H1 (cell line): ENCODE data around the gene CCNK. TPM values are rescaled to one million over a fixed set of nuclear protein-coding genes. Genes with fewer than 3 reads are reported as not detected.
A peak's percentile ranks its signal among the peaks of the same experiment; 100 is the strongest.

ENCODE experiments used
- CTCF ChIA-PET: fragments of 300-600 bp; sonication (Branson Sonifier 250); formaldehyde crosslinking; loops from one replicate; lab custom pipeline; 2021; ENCODE audit not compliant: partially characterized antibody; lab: Charles Lee
- POLR2A ChIA-PET: fragments of 300-600 bp; sonication (Branson Sonifier 250); formaldehyde crosslinking; loops from one replicate; lab custom pipeline; 2021; ENCODE audit warnings: inconsistent platforms; ENCODE audit not compliant: partially characterized antibody; lab: Charles Lee
- DNase-seq, 2 experiments: peaks; one replicate each; pipeline versions ENCODE4 v3.0.0 to v3.0.0-alpha.2; 2010 to 2022; ENCODE audit warnings: low spot score in 2 of 2, low read depth in 1 of 2, mixed read lengths in 1 of 2
- FAIRE-seq: peaks from 2 replicates; lab custom pipeline; 2011; peaks lifted over from hg19 to GRCh38; lab: Jason Lieb, UNC
- H2AFZ ChIP-seq: 2 replicates; pipeline ENCODE4 v1.8.1; 2012; ENCODE audit warnings: low read length, inconsistent platforms
- H2AK5ac ChIP-seq: 2 replicates; pipeline ENCODE4 v1.6.1; 2013; ENCODE audit warnings: low read depth, low read length
- H2BK120ac ChIP-seq: replicated peaks from 2 replicates; pipeline ENCODE3; 2013; ENCODE audit warnings: low read depth, low read length, inconsistent platforms
- H2BK12ac ChIP-seq: 2 replicates; pipeline ENCODE4 v1.6.1; 2013; ENCODE audit warnings: low read depth, low read length
- H2BK15ac ChIP-seq: 2 replicates; pipeline ENCODE4 v1.6.1; 2013; ENCODE audit warnings: low read length
- H2BK20ac ChIP-seq: 2 replicates; pipeline ENCODE4 v1.6.1; 2013; ENCODE audit warnings: low read length
- H2BK5ac ChIP-seq: 2 replicates; pipeline ENCODE4 v1.6.1; 2013; ENCODE audit warnings: low read depth, low read length
- H3K14ac ChIP-seq: 2 replicates; pipeline ENCODE4 v1.6.1; 2013; ENCODE audit warnings: inconsistent platforms; ENCODE audit not compliant: insufficient read length
- H3K18ac ChIP-seq: 2 replicates; pipeline ENCODE4 v1.6.1; 2013; ENCODE audit warnings: low read length; ENCODE audit errors: extremely low read depth
- H3K23ac ChIP-seq: 2 replicates; pipeline ENCODE4 v1.6.1; 2013; ENCODE audit warnings: inconsistent platforms; ENCODE audit not compliant: insufficient read length
- H3K23me2 ChIP-seq: 2 replicates; pipeline ENCODE4 v1.6.1; 2013; ENCODE audit warnings: low read depth, low read length
- H3K27ac ChIP-seq: 2 replicates; pipeline ENCODE4 v1.6.1; 2011; ENCODE audit warnings: low read depth, low read length, inconsistent platforms
- H3K27me3 ChIP-seq, 4 experiments: replicated peaks in 1 of 4; 1 replicate in 1 of 4; 2 replicates in 3 of 4; pipeline versions ENCODE4 v1.6.1 to v1.8.1; 2011 to 2013; ENCODE audit warnings: low read length in 3 of 4, mild to moderate bottlenecking in 3 of 4, inconsistent platforms in 2 of 4, mixed read lengths in 2 of 4, moderate library complexity in 1 of 4; ENCODE audit not compliant: control insufficient read depth in 3 of 4, insufficient read depth in 3 of 4; ENCODE audit errors: extremely low read depth in 1 of 4
- H3K36me3 ChIP-seq, 4 experiments: 2 replicates each; pipeline versions ENCODE4 v1.6.1 to v1.8.1; 2011 to 2013; ENCODE audit warnings: mild to moderate bottlenecking in 4 of 4, low read length in 3 of 4, moderate library complexity in 2 of 4, control low read depth in 1 of 4, inconsistent platforms in 1 of 4; ENCODE audit not compliant: insufficient read depth in 4 of 4, control insufficient read depth in 2 of 4
- H3K4ac ChIP-seq: replicated peaks from 2 replicates; pipeline ENCODE3; 2013; ENCODE audit warnings: low read length, low read depth, mixed read lengths, inconsistent platforms; ENCODE audit not compliant: insufficient read length
- H3K4me1 ChIP-seq, 4 experiments: replicated peaks in 1 of 4; 1 replicate in 1 of 4; 2 replicates in 3 of 4; pipeline versions ENCODE4 v1.6.1 to v1.8.1; 2011 to 2013; ENCODE audit warnings: low read length in 3 of 4, inconsistent platforms in 2 of 4, mixed read lengths in 1 of 4; ENCODE audit not compliant: insufficient read depth in 4 of 4, control insufficient read depth in 3 of 4
- H3K4me2 ChIP-seq, 2 experiments: 2 replicates each; pipeline versions ENCODE4 v1.6.1 to v1.8.1; 2011 to 2013; ENCODE audit warnings: low read depth in 2 of 2, low read length in 2 of 2, control low read depth in 1 of 2, inconsistent platforms in 1 of 2, mild to moderate bottlenecking in 1 of 2; ENCODE audit not compliant: insufficient read depth in 1 of 2
- H3K4me3 ChIP-seq, 4 experiments: fragments of 200-600, 300-600 bp in 1 of 4; sonication (generic), shearing (Covaris generic), sonication (Bioruptor Twin) in 1 of 4; 2 replicates each; pipeline versions ENCODE4 v1.5.1 to v1.8.1; 2011 to 2016; ENCODE audit warnings: low read length in 4 of 4, low read depth in 3 of 4, control low read depth in 2 of 4, inconsistent platforms in 2 of 4, mild to moderate bottlenecking in 2 of 4, mixed read lengths in 1 of 4, moderate library complexity in 1 of 4; ENCODE audit not compliant: insufficient read depth in 2 of 4; ENCODE audit errors: extremely low read depth in 1 of 4
- H3K56ac ChIP-seq: replicated peaks from 2 replicates; pipeline ENCODE3; 2013; ENCODE audit warnings: low read depth, mild to moderate bottlenecking, mixed read lengths, low read length, inconsistent platforms; ENCODE audit not compliant: insufficient read length
- H3K79me1 ChIP-seq: 2 replicates; pipeline ENCODE4 v1.6.1; 2013; ENCODE audit warnings: low read depth, low read length, control low read depth
- H3K79me2 ChIP-seq, 2 experiments: 2 replicates each; pipeline versions ENCODE4 v1.6.1 to v1.8.1; 2012 to 2013; ENCODE audit warnings: low read length in 2 of 2, mild to moderate bottlenecking in 2 of 2, inconsistent platforms in 1 of 2; ENCODE audit not compliant: insufficient read depth in 2 of 2, control insufficient read depth in 1 of 2
- H3K9ac ChIP-seq, 4 experiments: replicated peaks in 1 of 4; 1 replicate in 1 of 4; 2 replicates in 3 of 4; pipeline versions ENCODE4 v1.6.1 to v1.8.1; 2011 to 2013; ENCODE audit warnings: low read depth in 3 of 4, low read length in 3 of 4, control low read depth in 2 of 4, mild to moderate bottlenecking in 2 of 4, moderate library complexity in 2 of 4, inconsistent platforms in 1 of 4; ENCODE audit errors: extremely low read depth in 1 of 4
- H3K9me3 ChIP-seq, 2 experiments: 2 replicates each; pipeline versions ENCODE4 v1.6.1 to v1.8.1; 2012 to 2013; ENCODE audit warnings: mild to moderate bottlenecking in 2 of 2, moderate library complexity in 2 of 2, control low read depth in 1 of 2, inconsistent platforms in 1 of 2, low read depth in 1 of 2, low read length in 1 of 2, mixed read lengths in 1 of 2; ENCODE audit not compliant: insufficient read depth in 2 of 2
- H4K20me1 ChIP-seq, 2 experiments: replicated peaks in 1 of 2; 2 replicates each; pipeline versions ENCODE3 to v1.8.1; 2011 to 2013; ENCODE audit warnings: inconsistent platforms in 2 of 2, low read length in 2 of 2, mild to moderate bottlenecking in 1 of 2; ENCODE audit not compliant: insufficient read depth in 2 of 2, control insufficient read depth in 1 of 2
- H4K5ac ChIP-seq: 2 replicates; pipeline ENCODE4 v1.6.1; 2013; ENCODE audit warnings: low read length, low read depth, mixed read lengths, inconsistent platforms; ENCODE audit not compliant: insufficient read length
- H4K8ac ChIP-seq: 2 replicates; pipeline ENCODE4 v1.8.0; 2013; ENCODE audit warnings: mild to moderate bottlenecking, moderate library complexity, low read length, inconsistent platforms; ENCODE audit not compliant: insufficient read depth; ENCODE audit errors: extremely low read depth
- H4K91ac ChIP-seq: replicated peaks from 2 replicates; pipeline ENCODE3; 2013; ENCODE audit warnings: low read length, mixed read lengths, inconsistent platforms; ENCODE audit not compliant: insufficient read length
- BACH1 ChIP-seq: IDR thresholded peaks from 2 replicates; pipeline ENCODE4 v1.6.1; 2012; ENCODE audit warnings: low read length, improper control_type of control experiment
- MAFK ChIP-seq: IDR thresholded peaks from 2 replicates; pipeline ENCODE4 v1.6.1; 2012; ENCODE audit warnings: low read depth, mild to moderate bottlenecking, improper control_type of control experiment, low read length
- RAD21 ChIP-seq, 2 experiments: IDR thresholded peaks in 1 of 2; conservative IDR thresholded peaks in 1 of 2; 2 replicates each; pipeline ENCODE4 v1.6.1; 2011; ENCODE audit warnings: low read depth in 2 of 2, low read length in 2 of 2, improper control_type of control experiment in 1 of 2, inconsistent platforms in 1 of 2, mild to moderate bottlenecking in 1 of 2, moderate library complexity in 1 of 2
- SAP30 ChIP-seq: fragments of 300-600 bp; sonication (generic); IDR thresholded peaks from 2 replicates; pipeline ENCODE4 v1.7.1; 2012; ENCODE audit warnings: low read length, moderate library complexity, mild to moderate bottlenecking, inconsistent platforms; ENCODE audit not compliant: insufficient read depth, insufficient replicate concordance
- WGBS, 2 experiments: shearing (Covaris generic) in 1 of 2; methylation state at CpG; one replicate each; pipeline versions ENCODE4 v1.1.6 to v1.1.7; 2013 to 2015; ENCODE audit warnings: low lambda C conversion rate in 2 of 2, mixed read lengths in 2 of 2, inconsistent platforms in 1 of 2, low coverage in 1 of 2, missing lambda C conversion rate in 1 of 2; ENCODE audit not compliant: insufficient replicate concordance in 2 of 2, insufficient coverage in 1 of 2, insufficient read length in 1 of 2; ENCODE audit errors: extremely low coverage in 1 of 2, missing lambda C conversion rate in 1 of 2; 5-methylcytosine and 5-hydroxymethylcytosine counted together
- polyA plus RNA-seq, 7 experiments: library from polyadenylated mRNA; depleted of rRNA in 3 of 7; stranded (reverse) in 5 of 7; unstranded in 2 of 7; fragments of >200 nt in 5 of 7; fragments of 200-250 nt in 2 of 7; gene quantifications; 1 replicate in 5 of 7; 2 replicates in 1 of 7; 4 replicates in 1 of 7; pipeline versions ENCODE4 v1.2.1 to v1.2.3, GENCODE V29; 2011 to 2013; ENCODE audit warnings: missing spikeins in 2 of 7, mixed read lengths in 2 of 7
- total RNA-seq: library from RNA; stranded (reverse); fragmentation: NEBNext Ultra II Directional; extraction: Animal tissue kit (Norgen Biotek cat#: 25700); gene quantifications from 2 replicates; pipeline ENCODE4 v1.2.1, GENCODE V29; 2021

The CCNK gene
- total and polyA plus RNA-seq, 2 of the 8 experiments (the other 6 are each of a cell fraction or from before 2014, with no cell fraction given) = 10.7 to 82.7 TPM

DNA sequence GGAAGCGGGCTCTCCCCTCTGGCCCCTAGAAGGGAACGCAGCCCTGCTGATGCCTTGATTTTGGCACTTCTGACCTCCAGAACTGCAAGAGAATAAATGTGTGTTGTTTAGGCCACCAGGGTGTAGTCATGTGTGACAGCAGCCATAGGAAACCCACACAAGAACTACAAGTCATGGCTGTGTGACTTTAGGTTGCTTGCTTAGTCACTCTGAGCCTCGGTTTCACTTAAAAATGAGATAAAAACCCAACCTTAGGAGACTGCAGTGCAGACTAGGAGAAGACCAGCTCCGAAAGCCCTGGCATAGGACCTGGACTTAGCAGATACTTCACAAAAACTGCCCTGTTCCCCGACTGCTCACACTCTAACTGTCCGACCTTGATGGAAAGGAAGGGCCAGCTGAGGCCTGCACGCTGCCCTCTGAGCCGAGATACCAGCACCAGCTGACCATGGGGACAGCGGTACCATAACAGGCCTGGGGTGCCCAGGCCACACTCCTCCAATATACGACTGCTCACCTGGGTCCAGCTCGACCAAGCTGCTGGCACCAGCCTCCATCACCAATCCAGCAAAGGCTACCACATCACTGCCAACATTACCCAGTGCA is 69.3 kb downstream of the CCNK start:
- Histone ChIP-seq H3K4ac (no peak overlapping the region), H3K4me1 (peaks cover 4 to 20% (median 12%) of the 10 kb centered on the region in 4 experiments; a peak in 6 of 7 replicates), H2BK12ac (no peak overlapping the region; the same call in 1 of the 2 replicates), H3K9ac (no peak overlapping the region), H3K23ac (no peak overlapping the region), H3K79me2 (peaks cover 0 to 49% of the 10 kb centered on the region in 2 experiments; a peak in 2 of 4 replicates), H3K18ac (no peak overlapping the region; the same call in 1 of the 2 replicates), H3K27me3 (no peaks in the 10 kb centered on the region), H3K79me1 (peaks cover 31% of the 10 kb centered on the region), H4K20me1 (peaks cover 3 to 18% of the 10 kb centered on the region in 2 experiments), H2AK5ac (peak overlapping the region; percentile 88; the same call in 1 of the 2 replicates), H2BK15ac (0 out of 2 replicates have a peak overlapping the region, but pooled peaks have one; percentile 36), H4K91ac (no peak overlapping the region), H3K56ac (no peak overlapping the region), H2AFZ (no peak overlapping the region), H3K4me3 (no peak overlapping the region), H3K14ac (no peak overlapping the region), H3K36me3 (no peaks in the 10 kb centered on the region), H2BK20ac (no peak overlapping the region), H3K27ac (no peak overlapping the region), H3K4me2 (no peak overlapping the region), H4K8ac (no peak overlapping the region), H3K23me2 (peaks cover 2% of the 10 kb centered on the region; the same call in 1 of the 2 replicates), H3K9me3 (no peaks in the 10 kb centered on the region), H4K5ac (no peak overlapping the region), H2BK120ac (no peak overlapping the region), H2BK5ac (no peak overlapping the region)
- WGBS, 2 experiments = 84% methylated on average over 11 of the region's 11 CpGs; no CpG with 5 or more reads in 1 of the 2 experiments
- DNase-seq = no peak
- ChIA-PET CTCF (interaction anchor here (0.6 to 2.0 kb wide), 7 partner anchors 9 to 78 kb away, joined by 3 to 6 read pairs (median 3); no protein-coding TSS in a partner anchor), POLR2A (no interaction called here)
- no peak for FAIRE-seq
- TF ChIP-seq SAP30 (no peak), RAD21 (IDR thresholded peaks at IDR 0.05 in 1 of 2, conservative IDR thresholded peaks at IDR 0.05 in 1 of 2; ENCODE audit: low read depth in 2 of 2, low read length in 2 of 2) (no peak), BACH1 (no peak), MAFK (no peak)
